Measurements from ENCODE around the gene BCL7A.

- no peak for TF ChIP-seq CTCF (IDR thresholded peaks at IDR 0.05; ENCODE audit: low read length)
- no peak for TF ChIP-seq EZH2 (IDR thresholded peaks at IDR 0.05; ENCODE audit: borderline replicate concordance, low read length)
Observed at GRCh38 chr12:121974026-121974985, 47.4 kb upstream of the BCL7A start.

Data from OCI-LY1 (cell line).